ENCODE results near the gene CBFA2T2. TPM values are rescaled to one million over a fixed set of nuclear protein-coding genes. Genes with fewer than 3 reads are reported as not detected.
"Not testable (repeated sequence)": the region's sequence is repeated elsewhere in the genome, so short reads cannot be mapped to it uniquely, and the experiment has no call there.

Gene CBFA2T2
- polyA plus RNA-seq, 4 donors: 21.5 to 31.5 (median 26.1) TPM

GRCh38 chr20:33541074-33541473 is 51.2 kb downstream of the CBFA2T2 start:
- no peak for DNase-seq (ENCODE audit: low read depth in 4 of 4, low spot score in 3 of 4)

- no peak for DNase-seq (ENCODE audit: low read depth in 4 of 4, low spot score in 3 of 4)
These were observed 51.9 kb downstream of the CBFA2T2 start for GRCh38 chr20:33541797-33542196.

- no peak for DNase-seq (ENCODE audit: low read depth in 4 of 4, low spot score in 3 of 4)
These were observed 55.9 kb downstream of the CBFA2T2 start for GRCh38 chr20:33545763-33546162.

- DNase-seq (ENCODE audit: low read depth in 4 of 4, low spot score in 3 of 4): no peak
These were observed 59.5 kb downstream of the CBFA2T2 start for GRCh38 chr20:33549229-33549999.

- DNase-seq (ENCODE audit: low read depth in 4 of 4, low spot score in 3 of 4): no peak
These were observed 61.9 kb downstream of the CBFA2T2 start for GRCh38 chr20:33551778-33552177.

GRCh38 chr20:33552519-33552918 is 62.6 kb downstream of the CBFA2T2 start:
- no peak for DNase-seq (ENCODE audit: low read depth in 4 of 4, low spot score in 3 of 4)

- DNase-seq (ENCODE audit: low read depth in 4 of 4, low spot score in 3 of 4): no peak
These were observed 63.6 kb downstream of the CBFA2T2 start for GRCh38 chr20:33553516-33553915.

- peak in 2 of 4 donors; percentile 65 to 77 for DNase-seq (ENCODE audit: low read depth in 4 of 4, low spot score in 3 of 4)
These were observed 65.1 kb downstream of the CBFA2T2 start for GRCh38 chr20:33554914-33555420.

- DNase-seq (ENCODE audit: low read depth in 4 of 4, low spot score in 3 of 4): no peak
These were observed 65.9 kb downstream of the CBFA2T2 start for GRCh38 chr20:33555755-33556154.

GRCh38 chr20:33556246-33556645 is 66.3 kb downstream of the CBFA2T2 start:
- DNase-seq (ENCODE audit: low read depth in 4 of 4, low spot score in 3 of 4): no peak

GRCh38 chr20:33558348-33559144 is 68.7 kb downstream of the CBFA2T2 start:
- DNase-seq (ENCODE audit: low read depth in 4 of 4, low spot score in 3 of 4): no peak

GRCh38 chr20:33559212-33559611 is 69.3 kb downstream of the CBFA2T2 start:
- no peak for DNase-seq (ENCODE audit: low read depth in 4 of 4, low spot score in 3 of 4)

GRCh38 chr20:33560026-33560425 is 70.1 kb downstream of the CBFA2T2 start:
- no peak for DNase-seq (ENCODE audit: low read depth in 4 of 4, low spot score in 3 of 4)

- DNase-seq (ENCODE audit: low read depth in 4 of 4, low spot score in 3 of 4): not testable (repeated sequence)
These were observed 71.2 kb downstream of the CBFA2T2 start for GRCh38 chr20:33561053-33561452.

GRCh38 chr20:33561692-33562601 is 72.1 kb downstream of the CBFA2T2 start:
- peak in 2 of 4 donors; percentile 48 to 57 for DNase-seq (ENCODE audit: low read depth in 4 of 4, low spot score in 3 of 4)

- no peak for DNase-seq (ENCODE audit: low read depth in 4 of 4, low spot score in 3 of 4)
These were observed 73.9 kb downstream of the CBFA2T2 start for GRCh38 chr20:33563788-33564187.

- no peak for DNase-seq (ENCODE audit: low read depth in 4 of 4, low spot score in 3 of 4)
These were observed 77.1 kb downstream of the CBFA2T2 start for GRCh38 chr20:33566781-33567603.

- DNase-seq (ENCODE audit: low read depth in 4 of 4, low spot score in 3 of 4): no peak
These were observed 78.1 kb downstream of the CBFA2T2 start for GRCh38 chr20:33567949-33568348.

- no peak for DNase-seq (ENCODE audit: low read depth in 4 of 4, low spot score in 3 of 4)
These were observed 78.5 kb downstream of the CBFA2T2 start for GRCh38 chr20:33568378-33568777.
